ENCODE measurements around the gene LTBP1. TPM values are rescaled to one million over a fixed set of nuclear protein-coding genes. Genes with fewer than 3 reads are reported as not detected.
A peak's percentile ranks its signal among the peaks of the same experiment; 100 is the strongest.

Gene LTBP1
- total RNA-seq, 1 experiment from 2014 or later, result 2.2 TPM

DNA sequence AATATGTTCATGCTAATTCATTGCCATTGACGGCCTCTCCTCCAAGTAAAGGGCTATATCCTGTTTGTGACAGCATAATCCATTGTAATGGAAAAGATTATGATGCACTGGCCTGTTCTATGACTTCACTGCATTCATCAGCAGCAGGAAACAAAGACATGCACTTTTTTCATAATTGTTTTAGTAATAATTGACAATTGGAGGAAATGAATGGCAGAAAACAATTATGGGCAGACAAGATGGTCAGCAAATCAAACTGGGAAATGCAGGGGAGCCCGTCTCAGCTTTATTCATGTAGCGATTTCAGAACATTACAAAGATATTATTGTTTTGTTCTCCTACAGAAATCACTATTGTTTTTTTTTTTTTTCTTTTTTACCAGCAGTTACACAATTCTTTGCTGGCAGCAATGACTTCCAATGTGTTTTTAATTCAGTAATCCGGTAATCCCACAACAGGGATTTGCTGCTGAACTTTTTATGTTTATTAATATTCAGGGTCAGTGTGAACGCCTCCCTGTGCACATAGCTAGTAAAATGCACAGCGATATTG, 495.9 kb downstream of the LTBP1 start:
- H3K4me1 ChIP-seq (ENCODE audit: insufficient read depth, low read length, poor library complexity, severe bottlenecking), result no peaks in the 10 kb centered on the region
- no peak for TF ChIP-seq EZH2 (IDR thresholded peaks at IDR 0.05; ENCODE audit: borderline replicate concordance, low read depth, low read length, poor library complexity, severe bottlenecking)
- TF ChIP-seq, protein P1, sequence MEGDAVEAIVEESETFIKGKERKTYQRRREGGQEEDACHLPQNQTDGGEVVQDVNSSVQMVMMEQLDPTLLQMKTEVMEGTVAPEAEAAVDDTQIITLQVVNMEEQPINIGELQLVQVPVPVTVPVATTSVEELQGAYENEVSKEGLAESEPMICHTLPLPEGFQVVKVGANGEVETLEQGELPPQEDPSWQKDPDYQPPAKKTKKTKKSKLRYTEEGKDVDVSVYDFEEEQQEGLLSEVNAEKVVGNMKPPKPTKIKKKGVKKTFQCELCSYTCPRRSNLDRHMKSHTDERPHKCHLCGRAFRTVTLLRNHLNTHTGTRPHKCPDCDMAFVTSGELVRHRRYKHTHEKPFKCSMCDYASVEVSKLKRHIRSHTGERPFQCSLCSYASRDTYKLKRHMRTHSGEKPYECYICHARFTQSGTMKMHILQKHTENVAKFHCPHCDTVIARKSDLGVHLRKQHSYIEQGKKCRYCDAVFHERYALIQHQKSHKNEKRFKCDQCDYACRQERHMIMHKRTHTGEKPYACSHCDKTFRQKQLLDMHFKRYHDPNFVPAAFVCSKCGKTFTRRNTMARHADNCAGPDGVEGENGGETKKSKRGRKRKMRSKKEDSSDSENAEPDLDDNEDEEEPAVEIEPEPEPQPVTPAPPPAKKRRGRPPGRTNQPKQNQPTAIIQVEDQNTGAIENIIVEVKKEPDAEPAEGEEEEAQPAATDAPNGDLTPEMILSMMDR (conservative IDR thresholded peaks at IDR 0.05; ENCODE audit: low read depth, low read length), result no peak
- no peaks in the 10 kb centered on the region for H3K36me3 ChIP-seq (ENCODE audit: insufficient read depth, low read length, poor library complexity, severe bottlenecking)
- BruUV-seq (replicated peaks), result no TSS peak
- no peaks in the 10 kb centered on the region for H3K27me3 ChIP-seq (replicated peaks; ENCODE audit: insufficient read depth, low read depth, low read length, poor library complexity)
- no peaks in the 10 kb centered on the region for H3K9me3 ChIP-seq (ENCODE audit: low read depth, low read length, poor library complexity, severe bottlenecking)
- peak; percentile 36 for DNase-seq (ENCODE audit: low spot score)
- no peak overlapping the region for H3K4me3 ChIP-seq (ENCODE audit: low read depth, low read length, poor library complexity, severe bottlenecking)
- POLR2A ChIA-PET (ENCODE audit: low non-redundant PET), result interaction anchor here (0.7 kb wide), 1 partner anchor 12 kb away, joined by 8 read pairs; no protein-coding TSS in a partner anchor
- intact Hi-C loops (cut with micrococcal nuclease; ENCODE audit: unreplicated experiment), result loop anchor here (5.0 kb wide), 1 partner anchor 890 kb away; no protein-coding TSS in a partner anchor
- H3K27ac ChIP-seq (ENCODE audit: low read depth, low read length, poor library complexity, severe bottlenecking), result no peak overlapping the region
- CTCF ChIA-PET, result no interaction called here

DNA sequence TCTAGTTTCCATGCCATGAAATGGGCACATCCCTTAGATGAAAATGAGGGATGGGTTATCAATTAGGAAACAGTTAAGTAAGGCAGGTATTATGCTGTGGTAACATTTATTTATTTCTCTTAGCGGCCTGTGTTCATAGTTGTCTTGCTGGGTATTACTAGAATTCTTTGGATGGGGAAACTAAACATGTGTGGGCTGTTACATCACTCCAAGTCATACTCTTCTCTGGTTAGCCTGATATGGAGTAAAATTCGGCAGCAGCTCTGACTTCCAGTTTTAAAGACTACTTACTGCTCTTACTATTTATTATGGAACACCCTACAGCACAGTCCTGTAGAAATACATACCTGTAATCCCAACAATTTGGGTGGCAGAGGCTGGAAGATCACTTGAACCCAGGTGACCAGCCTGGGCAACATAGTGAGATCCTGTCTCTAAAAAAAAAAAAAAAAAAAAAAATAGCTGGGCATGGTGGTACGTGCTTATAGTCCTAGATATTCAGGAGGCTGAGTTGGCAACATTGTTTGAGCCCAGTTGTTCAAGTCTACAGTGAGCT, 496.6 kb downstream of the LTBP1 start:
- no TSS peak for BruUV-seq (replicated peaks)
- TF ChIP-seq EZH2 (IDR thresholded peaks at IDR 0.05; ENCODE audit: borderline replicate concordance, low read depth, low read length, poor library complexity, severe bottlenecking), result no peak
- TF ChIP-seq, protein P1 (conservative IDR thresholded peaks at IDR 0.05; ENCODE audit: low read depth, low read length), result no peak
- no peak overlapping the region for H3K4me3 ChIP-seq (ENCODE audit: low read depth, low read length, poor library complexity, severe bottlenecking)
- no peaks in the 10 kb centered on the region for H3K36me3 ChIP-seq (ENCODE audit: insufficient read depth, low read length, poor library complexity, severe bottlenecking)
- H3K27me3 ChIP-seq (replicated peaks; ENCODE audit: insufficient read depth, low read depth, low read length, poor library complexity), result no peaks in the 10 kb centered on the region
- intact Hi-C loops (cut with micrococcal nuclease; ENCODE audit: unreplicated experiment), result loop anchor here (5.0 kb wide), 1 partner anchor 891 kb away; no protein-coding TSS in a partner anchor
- H3K27ac ChIP-seq (ENCODE audit: low read depth, low read length, poor library complexity, severe bottlenecking), result no peak overlapping the region
- CTCF ChIA-PET, result no interaction called here
- no peaks in the 10 kb centered on the region for H3K4me1 ChIP-seq (ENCODE audit: insufficient read depth, low read length, poor library complexity, severe bottlenecking)
- POLR2A ChIA-PET (ENCODE audit: low non-redundant PET), result no interaction called here
- H3K9me3 ChIP-seq (ENCODE audit: low read depth, low read length, poor library complexity, severe bottlenecking), result no peaks in the 10 kb centered on the region
- DNase-seq (ENCODE audit: low spot score), result no peak

DNA sequence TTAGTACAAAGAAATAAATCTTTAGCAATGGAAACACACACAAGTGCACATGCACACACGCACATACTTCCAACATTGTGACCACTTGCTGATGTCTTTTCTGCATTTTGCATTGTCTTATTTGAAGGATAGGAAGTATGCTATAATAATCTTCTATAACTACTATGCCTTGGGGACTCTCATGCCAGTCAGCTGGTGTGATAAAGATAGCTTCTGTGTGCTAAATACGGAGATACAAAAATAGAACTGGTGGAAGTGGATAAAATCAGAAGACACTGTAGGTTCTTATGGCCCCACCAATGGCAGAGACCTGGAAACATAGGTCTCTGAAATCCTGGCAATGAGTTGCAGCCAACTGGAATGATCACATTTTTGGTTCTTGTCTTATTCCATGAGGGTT, 498.2 kb downstream of the LTBP1 start:
- intact Hi-C loops (cut with micrococcal nuclease; ENCODE audit: unreplicated experiment), result loop anchor here (5.0 kb wide), 1 partner anchor 893 kb away; no protein-coding TSS in a partner anchor

More for the DNA sequence above, 498.2 kb downstream of the LTBP1 start:
- Histone ChIP-seq H3K27me3 (replicated peaks; ENCODE audit: insufficient read depth, low read depth, low read length, poor library complexity) (no peaks in the 10 kb centered on the region), H3K36me3 (ENCODE audit: insufficient read depth, low read length, poor library complexity, severe bottlenecking) (no peaks in the 10 kb centered on the region), H3K9me3 (ENCODE audit: low read depth, low read length, poor library complexity, severe bottlenecking) (no peaks in the 10 kb centered on the region), H3K27ac (ENCODE audit: low read depth, low read length, poor library complexity, severe bottlenecking) (no peak overlapping the region), H3K4me1 (ENCODE audit: insufficient read depth, low read length, poor library complexity, severe bottlenecking) (no peaks in the 10 kb centered on the region), H3K4me3 (ENCODE audit: low read depth, low read length, poor library complexity, severe bottlenecking) (no peak overlapping the region)
- BruUV-seq (replicated peaks), result no TSS peak
- no peak for DNase-seq (ENCODE audit: low spot score)
- no peak for TF ChIP-seq EZH2 (IDR thresholded peaks at IDR 0.05; ENCODE audit: borderline replicate concordance, low read depth, low read length, poor library complexity, severe bottlenecking)
- TF ChIP-seq, protein P1 (conservative IDR thresholded peaks at IDR 0.05; ENCODE audit: low read depth, low read length), result no peak
- ChIA-PET POLR2A (ENCODE audit: low non-redundant PET) (no interaction called here), CTCF (no interaction called here)
